K562 (cell line): ENCODE data around the gene TREM2. TPM values are rescaled to one million over a fixed set of nuclear protein-coding genes. Genes with fewer than 3 reads are reported as not detected.

Experiments used
- ATAC-seq: fragments of 200-7000 bp; cut with Tn5 transposase; 3 replicates; pipeline ENCODE4 v1.9.1; 2020; ENCODE audit warnings: moderate library complexity
- BruUV-seq: library from RNA; stranded (reverse); fragments of 400-500 nt; replicated peaks from 2 replicates; lab custom pipeline; 2021; lab: Mats Ljungman, UMichigan
- CTCF ChIA-PET: fragments of 300-600 bp; formaldehyde crosslinking; extraction: SDS; loops from one replicate; lab custom pipeline; 2021; ENCODE audit warnings: low intra/inter-chr PET ratio; lab: Yijun Ruan, JAX
- POLR2A ChIA-PET: fragments of 300-600, 350-650 bp; sonication (Branson Sonifier 250); formaldehyde crosslinking; extraction: SDS; loops from one replicate; lab custom pipeline; 2021; ENCODE audit warnings: antibody characterized with exemption, inconsistent platforms; lab: Yijun Ruan, JAX
- DNase-seq, 4 experiments: peaks; one replicate each; pipeline versions ENCODE4 v3.0.0 to v3.0.0-alpha.2; 2011 to 2018; ENCODE audit warnings: low spot score in 3 of 4, mixed read lengths in 3 of 4; ENCODE audit errors: extremely low read depth in 1 of 4
- FAIRE-seq: peaks from 2 replicates; lab custom pipeline; 2011; peaks lifted over from hg19 to GRCh38; lab: Jason Lieb, UNC
- H2AFZ ChIP-seq: 2 replicates; pipeline ENCODE4 v1.6.0; 2011; ENCODE audit warnings: low read depth, low read length, control low read depth, inconsistent platforms
- H3K27ac ChIP-seq: fragments of 200-600 bp; 3 replicates; pipeline ENCODE4 v1.8.0; 2011; ENCODE audit warnings: low read depth, mild to moderate bottlenecking, control low read depth, inconsistent platforms, low read length, moderate library complexity, mixed read lengths; ENCODE audit errors: extremely low read depth
- H3K27me3 ChIP-seq, 2 experiments: fragments of 300-600 bp in 1 of 2; 2 replicates in 1 of 2; 3 replicates in 1 of 2; pipeline versions ENCODE4 v1.6.0 to v1.8.0; 2011; ENCODE audit warnings: inconsistent platforms in 2 of 2, low read length in 2 of 2, mild to moderate bottlenecking in 1 of 2, mixed read lengths in 1 of 2, moderate library complexity in 1 of 2; ENCODE audit not compliant: control insufficient read depth in 2 of 2, insufficient read depth in 2 of 2
- H3K36me3 ChIP-seq: fragments of 300-600 bp; 3 replicates; pipeline ENCODE4 v1.8.0; 2011; ENCODE audit warnings: mild to moderate bottlenecking, low read length, inconsistent platforms; ENCODE audit not compliant: control insufficient read depth, insufficient read depth
- H3K4me1 ChIP-seq, 2 experiments: fragments of 200-600 bp in 1 of 2; replicated peaks in 1 of 2; 2 replicates in 1 of 2; 3 replicates in 1 of 2; pipeline versions ENCODE4 v1.5.1 to v1.8.0; 2011; ENCODE audit warnings: inconsistent platforms in 2 of 2, low read length in 2 of 2, mild to moderate bottlenecking in 1 of 2, mixed read lengths in 1 of 2, moderate library complexity in 1 of 2; ENCODE audit not compliant: control insufficient read depth in 2 of 2, insufficient read depth in 2 of 2
- H3K4me2 ChIP-seq: 2 replicates; pipeline ENCODE4 v1.6.1; 2011; ENCODE audit warnings: low read length, control low read depth, inconsistent platforms, mixed read lengths; ENCODE audit not compliant: insufficient read depth
- H3K4me3 ChIP-seq: fragments of 200-600 bp; sonication (generic), shearing (Covaris generic); 2 replicates; pipeline ENCODE4 v1.5.1; 2016; ENCODE audit warnings: control low read depth, inconsistent platforms
- H3K79me2 ChIP-seq: fragments of 200-600 bp; 3 replicates; pipeline ENCODE4 v1.8.0; 2011; ENCODE audit warnings: low read length, inconsistent platforms; ENCODE audit not compliant: control insufficient read depth, insufficient read depth
- H3K9ac ChIP-seq, 2 experiments: 2 replicates each; pipeline versions ENCODE4 v1.6.0 to v1.6.1; 2011; ENCODE audit warnings: low read depth in 2 of 2, low read length in 2 of 2, control low read depth in 1 of 2, inconsistent platforms in 1 of 2, mild to moderate bottlenecking in 1 of 2, mixed read lengths in 1 of 2; ENCODE audit not compliant: insufficient read depth in 1 of 2
- H3K9me1 ChIP-seq: one replicate; pipeline ENCODE4 v1.6.0; 2011; ENCODE audit warnings: inconsistent platforms, mild to moderate bottlenecking, low read length, moderate library complexity; ENCODE audit not compliant: control insufficient read depth, insufficient read depth
- H3K9me3 ChIP-seq: replicated peaks from 2 replicates; pipeline ENCODE4 v1.5.1; 2011; ENCODE audit warnings: low read depth, low read length, inconsistent platforms; ENCODE audit not compliant: control insufficient read depth, insufficient read depth
- H4K20me1 ChIP-seq: replicated peaks from 2 replicates; pipeline ENCODE4 v1.6.1; 2011; ENCODE audit warnings: low read length, inconsistent platforms, mixed read lengths; ENCODE audit not compliant: control insufficient read depth, insufficient read depth
- E2F8 ChIP-seq: fragments of 450-650 bp; IDR thresholded peaks from 2 replicates; pipeline ENCODE4 v1.7.1; 2018; ENCODE audit warnings: mild to moderate bottlenecking, low read depth; ENCODE audit not compliant: partially characterized antibody
- GTF2E2 ChIP-seq: fragments of 200-800 bp; sonication (Bioruptor generic); IDR thresholded peaks from 2 replicates; pipeline ENCODE4 v1.6.1; 2016; ENCODE audit warnings: missing genetic modification characterization, missing compliant biosample characterization
- MGA ChIP-seq: fragments of 450-650 bp; IDR thresholded peaks from 2 replicates; pipeline ENCODE4 v1.6.1; 2016; ENCODE audit warnings: mild to moderate bottlenecking, moderate library complexity
- ZBTB26 ChIP-seq: fragments of 450-650 bp; formaldehyde crosslinking; IDR thresholded peaks from 2 replicates; pipeline ENCODE4 v1.4.0; 2022; ENCODE audit warnings: missing genetic modification characterization
- whole genome bisulfite sequencing: fragments of 100-300 bp; shearing (Covaris generic); methylation state at CpG from one replicate; pipeline ENCODE4 v1.1.6; 2016; ENCODE audit warnings: low coverage, mixed read lengths; ENCODE audit not compliant: insufficient coverage; ENCODE audit errors: missing lambda C conversion rate; 5-methylcytosine and 5-hydroxymethylcytosine counted together
- in situ Hi-C: fragments of 300-500 bp; cut with MboI; formaldehyde crosslinking; loops from 4 replicates; pipeline ENCODE4 v1.15.0; 2018; ENCODE audit warnings: inconsistent platforms, mixed read lengths
- intact Hi-C: fragments of 100-400 bp; cut with micrococcal nuclease; formaldehyde crosslinking; loops from 2 replicates; pipeline ENCODE4 v1.14.2; 2022
- polyA plus RNA-seq, 8 experiments: library from polyadenylated mRNA; depleted of rRNA in 4 of 8; stranded (reverse) in 5 of 8; unstranded in 3 of 8; fragments of >200 nt; fragmentation: Nextera tagmentation in 2 of 8; fragmentation: Illumina TruSeq in 1 of 8; extraction: Ambion mirVana in 2 of 8; extraction: Trizol in 1 of 8; gene quantifications; 2 replicates each; pipeline versions ENCODE4 v1.2.1 to v1.2.3, GENCODE V29; 2011 to 2014; ENCODE audit warnings: inconsistent platforms in 1 of 8, missing spikeins in 1 of 8
- total RNA-seq, 7 experiments: library from RNA; depleted of rRNA in 6 of 7; stranded (reverse); fragments of >200 nt in 6 of 7; fragmentation: Illumina TruSeq in 2 of 7; extraction: Trizol in 2 of 7; gene quantifications; 2 replicates each; pipeline versions ENCODE4 v1.2.1 to v1.2.3, GENCODE V29; 2011 to 2021; ENCODE audit warnings: low replicate concordance in 1 of 7

The TREM2 gene
- total and polyA plus RNA-seq, 9 of the 15 experiments (the other 6 are each of a cell fraction or from before 2014, with no cell fraction given), result not detected

- Histone ChIP-seq H3K4me3 (no peak overlapping the region), H3K4me2 (no peak overlapping the region), H3K79me2 (no peaks in the 10 kb centered on the region), H3K9me1 (no peaks in the 10 kb centered on the region), H2AFZ (no peak overlapping the region), H3K36me3 (no peaks in the 10 kb centered on the region), H3K27me3 (peaks cover 2 to 17% of the 10 kb centered on the region in 2 experiments; a peak in 3 of 5 replicates), H3K9ac (no peak overlapping the region), H3K9me3 (no peaks in the 10 kb centered on the region), H4K20me1 (peaks cover 7% of the 10 kb centered on the region; the same call in 1 of the 2 replicates), H3K27ac (no peak overlapping the region), H3K4me1 (no peaks in the 10 kb centered on the region)
- intact Hi-C loops, result no loop called here
- ATAC-seq, result no peak
- WGBS, result 0% methylated on average over 4 of the region's 4 CpGs
- BruUV-seq, result no TSS peak
- DNase-seq, result no peak
- FAIRE-seq, result no peak
- CTCF ChIA-PET, result no interaction called here
- in situ Hi-C loops, result no loop called here
- POLR2A ChIA-PET, result interaction anchor here (1.2 to 1.4 kb wide), 2 partner anchors 10 to 12 kb away, joined by 3 read pairs; no protein-coding TSS in a partner anchor
- TF ChIP-seq ZBTB26 (CRISPR knock-in tag), result no peak
- TF ChIP-seq GTF2E2 (tag), result no peak
- no peak for TF ChIP-seq MGA
- TF ChIP-seq E2F8, result no peak
Measured at GRCh38 chr6:41170547-41171160, 7.7 kb upstream of the TREM2 start.
